Cortex of kidney (tissue), 1 donor: ENCODE measurements around the gene PSMG3.

Experiments
- DNase-seq: peaks from one replicate; lab custom pipeline; 2025; lab: John Stamatoyannopoulos, UW

PSMG3 gene

DNA sequence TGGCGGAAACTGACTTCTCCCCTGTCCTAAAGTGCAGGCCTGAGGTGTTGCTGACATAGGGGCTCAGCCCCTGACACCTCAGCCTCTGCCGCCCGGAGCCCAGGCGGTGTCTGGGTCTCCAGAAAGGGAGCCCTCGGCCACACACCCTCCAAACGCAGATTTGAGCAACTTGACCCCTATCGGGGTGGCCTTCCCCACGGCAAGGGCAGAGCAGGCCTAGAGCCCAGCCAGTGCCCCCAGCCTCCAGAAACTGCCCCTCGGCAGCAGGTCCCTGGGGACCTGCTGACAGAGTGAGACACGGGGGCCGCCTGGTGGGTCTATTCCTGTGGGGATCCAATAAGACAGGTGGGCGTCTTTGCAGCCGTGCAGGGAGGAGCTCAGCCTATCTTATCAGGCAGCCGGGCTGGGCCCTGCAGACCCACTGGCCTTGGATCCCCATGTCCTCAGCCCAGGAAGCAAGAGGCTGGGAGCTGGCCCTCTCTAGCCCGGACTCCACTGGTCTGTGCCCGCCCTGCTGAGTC lies 24.9 kb downstream of the PSMG3 start:
- DNase-seq: no peak

DNA sequence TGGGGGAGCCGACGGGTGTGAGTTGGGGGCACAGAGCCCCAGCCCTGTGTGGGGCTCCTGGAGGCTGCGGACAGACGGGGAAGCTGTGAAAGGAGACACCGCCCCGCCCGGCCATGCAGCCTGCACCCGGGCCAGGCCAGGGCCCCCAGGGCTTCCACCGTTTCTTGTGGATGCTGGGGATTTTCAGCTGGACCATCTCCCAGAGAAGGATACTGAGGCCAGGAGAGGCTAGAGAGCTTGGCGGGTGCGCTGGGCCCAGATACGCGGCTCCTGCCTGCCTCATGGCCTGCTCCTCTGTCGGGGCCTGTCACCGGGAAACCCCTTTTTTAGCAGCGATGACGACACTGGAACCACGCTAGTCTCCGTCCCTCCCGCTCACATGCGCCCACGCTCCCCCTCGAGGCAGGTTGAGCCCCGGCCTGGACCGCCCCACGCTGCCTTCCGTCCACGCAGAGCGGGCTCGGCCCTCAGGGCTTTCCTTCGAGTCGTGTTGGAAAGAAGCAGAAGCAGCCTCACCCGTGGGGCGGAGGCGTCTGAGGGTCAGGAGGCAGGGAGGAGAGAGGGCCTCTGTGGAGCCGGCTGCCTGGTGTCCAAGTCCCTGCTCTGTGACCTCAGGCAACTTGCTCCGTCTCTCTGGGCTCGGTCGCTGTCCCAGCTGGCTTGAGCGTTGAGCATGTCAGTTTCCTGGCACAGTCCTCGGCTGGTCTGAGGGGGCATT lies 25.5 kb downstream of the PSMG3 start:
- no peak for DNase-seq

DNA sequence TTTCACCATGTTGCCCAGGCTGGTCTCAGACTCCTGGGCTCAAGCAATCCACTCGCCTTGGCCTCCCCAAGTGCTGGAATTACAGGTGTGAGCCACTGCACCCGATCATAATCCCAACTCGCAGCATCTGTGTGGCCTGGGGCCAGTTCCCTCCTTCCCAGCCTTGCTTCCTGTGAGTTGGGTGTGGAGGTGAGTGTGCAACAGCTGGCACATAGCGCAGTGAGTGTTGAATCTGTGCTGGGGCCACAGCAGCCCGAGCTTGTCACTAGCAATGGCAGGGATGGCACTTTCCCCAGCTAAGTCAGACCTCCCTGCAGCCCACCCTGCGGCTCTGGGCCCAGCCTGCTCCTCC lies 26.0 kb downstream of the PSMG3 start:
- DNase-seq: no peak

DNA sequence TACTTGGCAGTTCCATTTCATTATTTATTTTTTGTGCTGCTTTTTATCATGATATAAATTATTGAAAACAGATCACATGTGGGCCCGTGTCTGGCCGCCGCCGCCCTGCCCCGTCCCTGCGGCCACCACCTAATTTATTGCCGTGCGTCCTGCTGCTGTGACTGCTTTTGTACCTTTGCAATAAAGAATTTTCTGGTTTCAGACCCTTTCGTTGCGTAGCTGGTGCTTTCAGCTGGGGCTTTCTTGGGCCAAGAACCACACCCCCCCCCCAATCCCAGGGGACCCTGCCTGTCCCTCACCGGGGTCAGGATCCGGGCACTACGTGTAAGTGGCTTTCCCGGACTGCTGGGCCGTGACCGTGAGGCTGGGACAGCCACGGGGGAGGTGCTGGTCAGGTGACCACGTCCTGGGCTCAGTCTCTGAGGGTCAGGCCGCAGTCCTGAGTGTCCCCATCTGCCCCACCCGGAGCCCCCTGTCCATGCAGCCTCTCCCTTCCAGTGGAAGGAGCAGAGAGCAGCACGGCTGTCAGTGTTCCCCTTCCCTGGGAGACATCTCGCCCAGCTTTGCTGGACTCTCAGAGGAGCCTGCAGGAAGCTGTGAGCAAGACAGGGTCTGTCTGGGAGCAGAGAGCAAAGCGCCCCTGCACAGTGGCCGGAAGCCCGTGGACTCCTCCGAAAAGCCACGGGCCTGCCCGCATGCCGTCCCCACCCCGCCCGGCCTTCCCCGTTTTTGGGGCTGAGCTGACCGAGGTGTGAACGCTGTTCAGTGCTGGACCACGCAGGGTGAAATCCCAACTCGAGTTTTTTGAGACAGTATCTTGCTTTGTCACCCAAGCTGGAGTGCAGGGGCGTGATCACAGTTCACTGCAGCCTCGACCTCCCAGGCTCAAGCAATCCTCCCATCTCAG lies 26.7 kb downstream of the PSMG3 start:
- DNase-seq: no peak

DNA sequence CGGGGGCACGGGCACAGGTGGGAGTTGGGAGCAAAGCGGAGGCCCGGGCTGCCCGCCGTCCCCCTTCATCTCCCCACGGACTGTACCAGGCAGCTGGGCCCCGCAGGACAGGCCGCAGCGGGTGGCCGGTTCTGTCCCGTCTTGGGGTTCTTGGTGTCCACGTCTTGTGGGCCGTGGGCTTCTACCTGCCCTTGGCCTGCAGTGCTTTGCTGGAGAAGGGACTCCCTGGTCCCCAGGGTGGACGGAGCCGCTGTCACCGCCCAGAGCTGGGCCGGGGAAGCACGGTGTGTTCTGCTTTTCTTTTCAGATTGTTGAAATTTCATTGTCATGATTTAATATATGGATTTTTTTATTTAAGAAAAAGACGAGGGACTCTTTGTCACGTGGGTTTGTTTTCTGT lies 27.5 kb downstream of the PSMG3 start:
- DNase-seq: no peak

DNA sequence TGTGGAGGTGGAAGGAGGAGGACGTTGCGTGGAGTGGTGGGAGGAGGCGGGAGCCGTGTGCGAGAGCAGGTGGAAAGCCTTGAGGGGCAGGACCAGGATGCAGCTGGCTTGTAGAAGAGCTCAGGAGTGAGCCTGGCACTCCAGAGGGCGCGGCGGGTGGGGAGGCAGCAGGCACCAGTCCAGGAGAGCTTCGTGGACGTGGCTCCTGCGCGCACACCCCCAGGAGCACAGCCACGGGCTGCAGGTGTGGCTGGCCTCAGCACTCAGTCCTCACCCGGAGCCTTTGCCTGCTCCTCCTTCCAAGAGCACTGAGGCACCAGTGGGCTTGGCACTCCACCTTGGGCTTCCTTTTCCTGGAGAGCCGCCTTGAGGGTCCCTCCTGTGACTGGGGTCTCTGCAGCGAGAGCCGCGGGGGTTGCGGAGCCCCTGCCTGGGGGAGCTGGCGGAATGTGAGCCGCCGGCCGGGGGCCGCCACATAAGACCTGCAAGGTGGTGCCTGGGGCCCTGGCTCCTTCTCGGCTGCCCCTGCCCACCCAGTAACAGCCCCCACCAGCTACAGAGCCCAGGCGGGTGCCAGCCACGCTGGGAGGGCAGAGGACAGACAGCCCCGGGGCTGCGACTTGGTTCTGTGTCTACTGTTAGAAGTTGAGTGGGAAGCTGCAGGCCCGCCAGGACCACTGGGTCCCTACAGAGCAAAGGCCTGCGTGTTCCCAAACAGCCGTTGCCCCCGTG lies 28.2 kb downstream of the PSMG3 start:
- DNase-seq: no peak

DNA sequence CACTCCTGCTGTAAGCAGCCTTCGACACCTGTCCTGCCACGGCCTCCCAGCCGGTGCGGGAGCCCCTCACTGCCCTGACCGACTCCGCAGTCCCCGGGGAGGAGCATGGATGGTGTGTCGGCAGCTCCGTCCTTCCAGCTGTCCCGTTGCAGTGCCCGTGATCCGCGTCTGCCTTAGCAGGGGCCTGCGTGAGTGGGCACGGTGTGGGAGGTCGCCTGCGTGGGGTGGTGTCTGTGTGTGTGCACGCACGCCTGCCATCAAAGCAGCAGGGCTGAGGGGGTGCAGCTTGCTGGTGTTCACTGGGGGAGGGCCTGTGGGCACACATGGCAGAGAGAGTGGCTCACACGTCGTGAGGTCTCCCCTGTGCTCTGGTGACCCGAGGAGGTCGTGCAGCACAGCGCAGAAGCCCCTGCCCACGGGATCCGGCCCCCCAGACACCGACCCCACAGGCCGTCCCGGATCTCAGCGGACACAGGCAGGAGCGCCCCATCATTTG lies 29.0 kb downstream of the PSMG3 start:
- DNase-seq: no peak

DNA sequence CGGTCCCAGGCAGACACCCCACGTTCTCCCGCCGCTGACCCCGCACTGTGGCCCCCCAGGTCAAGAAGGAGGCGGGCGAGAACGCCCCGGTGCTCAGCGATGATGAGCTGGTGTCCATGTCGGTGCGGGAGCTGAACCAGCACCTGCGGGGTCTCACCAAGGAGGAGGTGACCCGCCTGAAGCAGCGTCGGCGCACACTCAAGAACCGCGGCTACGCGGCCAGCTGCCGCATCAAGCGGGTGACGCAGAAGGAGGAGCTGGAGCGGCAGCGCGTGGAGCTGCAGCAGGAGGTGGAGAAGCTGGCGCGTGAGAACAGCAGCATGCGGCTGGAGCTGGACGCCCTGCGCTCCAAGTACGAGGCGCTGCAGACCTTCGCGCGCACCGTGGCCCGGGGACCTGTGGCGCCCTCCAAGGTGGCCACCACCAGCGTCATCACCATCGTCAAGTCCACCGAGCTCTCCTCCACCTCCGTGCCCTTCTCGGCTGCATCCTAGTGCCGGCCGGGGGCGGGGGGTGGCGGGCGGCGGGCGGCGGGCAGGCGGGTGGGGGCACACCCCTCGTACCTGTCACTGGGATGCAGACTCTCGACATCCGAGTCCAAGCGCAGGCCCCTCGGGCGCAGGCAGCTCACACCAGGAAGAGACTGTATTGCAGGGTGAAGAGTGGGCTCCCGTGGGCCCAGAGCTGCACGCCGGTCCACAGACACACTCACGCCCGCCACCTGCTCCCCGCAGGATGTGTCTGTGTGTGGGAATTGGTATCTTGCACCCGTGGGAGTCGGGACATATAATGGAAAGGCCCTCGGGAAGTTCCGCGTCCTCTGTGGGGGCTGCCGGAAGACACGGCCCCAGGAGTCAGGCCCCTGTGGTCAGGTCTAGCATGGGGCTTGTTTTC lies 29.7 kb downstream of the PSMG3 start:
- no peak for DNase-seq

DNA sequence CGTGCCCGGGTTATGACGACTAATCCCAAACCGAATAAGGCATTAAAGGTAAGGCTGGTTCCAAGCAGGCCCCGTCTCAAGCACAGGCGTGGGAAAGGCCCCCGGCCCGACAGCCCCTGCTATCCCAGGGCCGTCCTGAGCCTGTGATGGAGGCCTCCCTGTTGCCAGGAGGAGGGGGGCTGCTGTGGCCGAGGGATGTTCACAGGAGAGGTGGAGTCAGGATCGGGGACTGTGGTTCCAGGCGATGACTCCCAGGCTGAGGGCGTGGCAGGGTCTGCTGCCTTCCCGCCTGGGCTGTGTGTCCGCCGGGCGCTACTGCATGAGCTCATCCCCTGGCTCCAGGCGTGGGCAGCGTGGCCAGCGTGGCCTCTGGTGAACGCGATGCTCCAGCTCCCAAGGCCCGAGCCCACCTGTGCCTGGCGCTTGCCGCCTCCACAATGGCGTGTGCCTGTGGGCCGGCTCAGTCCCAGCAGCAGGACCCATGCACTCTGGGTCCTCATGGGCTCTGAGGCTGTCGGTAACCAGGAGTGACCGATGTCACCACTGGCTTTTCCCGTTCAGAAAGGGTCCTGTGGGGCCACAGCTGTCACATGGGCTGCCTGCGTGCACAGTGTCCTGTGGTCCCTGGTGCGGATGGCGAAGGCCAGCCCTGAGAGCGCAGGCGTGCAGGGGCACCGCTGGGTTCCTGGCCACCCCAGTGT lies 30.5 kb downstream of the PSMG3 start:
- DNase-seq: no peak

DNA sequence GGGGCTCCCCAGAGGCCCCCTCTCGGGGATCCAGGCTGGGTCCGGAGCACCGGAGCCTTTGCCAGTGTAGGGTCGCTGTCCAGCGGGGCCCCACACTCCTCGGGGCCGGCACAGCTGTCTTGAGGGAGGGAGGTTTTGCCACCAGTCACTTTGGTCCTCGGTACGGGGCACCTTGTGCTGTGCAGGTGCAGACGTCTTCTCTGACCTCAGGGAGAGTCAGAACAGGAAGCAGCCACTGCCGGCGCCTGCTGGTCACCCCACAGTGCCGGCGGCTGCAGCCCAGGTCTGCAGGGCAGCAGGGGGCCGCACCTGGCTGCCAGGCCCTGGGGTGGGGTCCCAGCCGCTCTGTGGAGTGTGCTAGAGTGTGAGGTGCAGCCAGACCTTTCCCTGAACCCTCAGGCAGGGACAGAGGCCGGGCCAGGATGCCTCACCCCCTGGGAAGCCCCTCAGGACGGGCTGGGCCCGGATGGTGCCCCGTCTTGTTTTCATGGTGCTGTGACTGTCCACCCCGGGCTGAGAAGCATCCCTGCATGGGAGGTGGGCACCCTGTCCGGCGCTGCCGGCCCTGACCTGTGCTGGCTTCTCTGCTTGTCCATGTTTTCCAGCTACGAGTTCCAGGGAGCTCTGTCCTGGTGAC lies 31.2 kb downstream of the PSMG3 start:
- no peak for DNase-seq

DNA sequence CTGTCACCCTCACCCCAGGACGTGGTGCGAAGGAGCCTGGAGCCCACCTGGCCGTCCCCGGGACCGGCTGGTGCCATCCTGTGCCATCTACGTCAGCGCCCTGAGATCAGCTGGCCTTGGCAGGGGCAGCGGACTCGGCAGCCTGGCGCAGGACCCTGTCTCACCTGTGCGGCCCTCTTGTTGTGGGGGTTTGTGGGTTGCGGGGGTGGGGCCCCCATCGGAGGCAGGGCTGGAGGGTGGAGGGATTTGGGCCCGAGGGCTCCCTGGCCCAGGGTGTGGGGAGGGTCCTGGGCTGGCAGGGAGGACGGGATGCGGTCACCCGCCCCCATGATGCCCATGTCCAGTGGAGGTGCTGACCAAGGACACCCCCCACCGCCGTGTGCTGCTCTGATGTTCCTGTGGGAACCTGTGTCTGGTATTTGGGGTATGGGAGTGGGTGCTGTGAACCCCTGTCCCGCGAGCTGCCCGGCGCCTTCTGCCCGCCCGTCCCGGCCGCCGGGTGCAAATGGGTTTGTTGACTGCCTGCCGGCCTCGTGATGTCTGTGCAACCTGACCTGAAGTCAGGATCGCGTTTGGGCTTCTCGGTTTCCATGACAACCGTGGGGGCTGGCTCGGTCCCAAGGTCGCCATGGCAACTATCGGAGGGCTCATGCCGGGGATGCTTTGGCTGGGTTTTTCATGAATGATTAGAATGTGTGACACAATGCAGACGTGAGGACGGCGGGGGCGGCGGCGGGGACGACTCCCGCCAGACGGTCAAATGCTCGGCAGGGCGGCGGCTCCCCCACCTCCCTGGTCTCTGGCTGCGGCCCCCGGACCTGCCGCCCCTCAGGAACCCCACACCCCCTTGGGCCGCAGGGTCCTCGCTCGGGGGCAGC lies 32.1 kb downstream of the PSMG3 start:
- no peak for DNase-seq

DNA sequence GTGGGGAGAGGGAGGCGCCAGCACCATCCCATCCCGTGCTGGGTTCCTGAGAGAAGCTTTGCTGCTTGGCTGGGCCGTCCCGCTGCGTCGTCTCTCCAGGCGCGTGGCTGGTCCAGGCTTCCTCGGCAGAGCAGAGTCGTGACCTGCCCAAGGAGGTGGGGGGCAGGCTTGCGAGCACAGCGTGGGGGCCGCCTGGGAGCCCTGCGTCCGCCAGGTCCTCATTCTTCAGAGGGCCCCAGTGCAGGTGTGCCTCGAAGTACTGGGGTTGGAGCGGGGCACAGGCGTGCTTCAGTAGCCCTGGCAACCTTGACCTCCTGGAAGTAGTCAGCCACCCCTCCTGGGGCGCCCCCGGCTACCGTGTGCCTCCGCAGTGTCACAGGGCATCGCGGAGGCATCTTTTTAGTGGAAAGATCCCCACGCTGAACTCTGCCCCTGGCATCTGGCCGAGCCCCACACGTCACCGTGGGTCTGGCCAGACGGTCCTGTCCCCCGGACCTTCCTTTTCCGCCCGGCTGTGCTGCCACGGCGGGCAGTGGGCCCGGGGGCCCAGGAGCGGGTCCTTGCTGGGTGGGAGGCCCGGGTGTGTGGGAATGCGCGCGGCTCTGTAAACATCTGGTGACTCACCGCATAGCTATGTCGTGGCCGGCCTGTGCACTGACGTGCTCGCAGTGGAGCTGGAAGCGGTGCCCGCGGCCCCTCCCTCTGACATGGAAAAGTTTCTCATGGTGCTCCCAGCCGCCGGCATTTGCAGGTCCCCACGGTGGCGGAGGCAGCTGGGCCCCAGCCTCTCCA lies 32.9 kb downstream of the PSMG3 start:
- DNase-seq: no peak

DNA sequence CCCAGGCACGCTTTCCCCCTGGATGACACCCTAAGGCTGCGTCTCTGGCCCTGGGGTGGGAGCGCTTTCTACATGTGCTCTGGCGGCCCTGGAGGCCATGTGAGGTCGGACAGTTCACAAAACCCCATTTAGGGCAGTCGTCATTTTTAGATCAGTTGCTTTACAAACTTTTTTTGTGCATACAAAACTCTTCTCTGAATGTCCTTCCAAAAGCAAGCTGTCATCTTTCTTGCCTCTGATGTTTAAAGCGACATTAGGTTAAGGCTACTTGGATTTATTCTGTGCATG lies 33.4 kb downstream of the PSMG3 start:
- DNase-seq: no peak

DNA sequence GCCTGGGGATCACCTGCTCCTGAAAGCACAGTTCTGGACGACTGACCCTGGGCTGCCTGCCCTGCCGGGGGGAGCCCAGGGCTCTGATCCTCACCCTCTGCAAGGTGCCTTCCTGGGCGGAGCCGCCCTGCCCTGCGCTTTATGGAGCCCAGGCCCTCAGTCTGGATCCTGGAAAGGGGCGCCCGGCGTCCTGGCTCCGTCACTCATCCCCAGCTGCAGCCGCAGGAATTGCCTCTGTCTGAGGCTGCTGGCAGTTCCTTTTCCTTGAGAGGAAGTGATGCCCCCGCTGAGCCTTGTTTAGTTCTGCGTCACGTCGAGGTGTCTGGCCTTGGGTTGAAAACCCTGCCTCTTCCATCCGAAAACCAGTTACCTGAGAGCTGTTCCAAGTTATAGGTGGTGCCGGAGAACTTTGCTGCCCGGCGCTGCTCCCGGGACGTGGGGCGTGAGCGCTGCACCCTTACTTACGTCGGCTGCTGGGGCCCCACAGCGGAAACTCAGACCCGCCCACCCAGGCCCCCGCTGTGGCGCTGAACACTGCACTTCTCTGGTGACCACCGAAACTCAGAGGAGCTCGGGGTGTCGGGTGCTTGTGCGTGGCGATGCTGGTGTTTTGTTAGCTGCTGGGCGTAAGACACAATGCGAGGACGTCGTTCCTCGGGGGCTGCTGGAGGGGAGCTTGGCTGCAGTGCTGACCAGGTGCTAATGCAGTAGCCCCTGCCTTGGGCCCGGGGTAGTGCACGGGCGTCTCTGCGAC lies 34.0 kb downstream of the PSMG3 start:
- DNase-seq: no peak

DNA sequence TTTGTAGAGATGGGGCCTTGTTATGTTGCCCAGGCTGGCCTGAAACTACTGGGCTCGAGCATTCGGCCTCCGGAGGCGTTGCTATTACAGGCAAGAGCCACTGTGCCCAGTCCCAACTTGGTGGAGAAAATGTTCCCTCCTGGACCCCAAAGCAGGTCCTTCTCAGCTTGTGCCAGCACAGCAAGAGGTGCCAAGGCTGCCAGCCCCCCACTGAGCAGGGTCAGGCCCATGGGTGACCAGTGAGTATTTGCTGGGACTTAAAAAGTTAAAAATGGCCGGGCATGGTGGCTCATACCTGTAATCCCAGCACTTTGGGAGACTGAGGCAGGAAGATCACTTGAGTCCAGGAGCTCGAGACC lies 34.8 kb downstream of the PSMG3 start:
- no peak for DNase-seq

DNA sequence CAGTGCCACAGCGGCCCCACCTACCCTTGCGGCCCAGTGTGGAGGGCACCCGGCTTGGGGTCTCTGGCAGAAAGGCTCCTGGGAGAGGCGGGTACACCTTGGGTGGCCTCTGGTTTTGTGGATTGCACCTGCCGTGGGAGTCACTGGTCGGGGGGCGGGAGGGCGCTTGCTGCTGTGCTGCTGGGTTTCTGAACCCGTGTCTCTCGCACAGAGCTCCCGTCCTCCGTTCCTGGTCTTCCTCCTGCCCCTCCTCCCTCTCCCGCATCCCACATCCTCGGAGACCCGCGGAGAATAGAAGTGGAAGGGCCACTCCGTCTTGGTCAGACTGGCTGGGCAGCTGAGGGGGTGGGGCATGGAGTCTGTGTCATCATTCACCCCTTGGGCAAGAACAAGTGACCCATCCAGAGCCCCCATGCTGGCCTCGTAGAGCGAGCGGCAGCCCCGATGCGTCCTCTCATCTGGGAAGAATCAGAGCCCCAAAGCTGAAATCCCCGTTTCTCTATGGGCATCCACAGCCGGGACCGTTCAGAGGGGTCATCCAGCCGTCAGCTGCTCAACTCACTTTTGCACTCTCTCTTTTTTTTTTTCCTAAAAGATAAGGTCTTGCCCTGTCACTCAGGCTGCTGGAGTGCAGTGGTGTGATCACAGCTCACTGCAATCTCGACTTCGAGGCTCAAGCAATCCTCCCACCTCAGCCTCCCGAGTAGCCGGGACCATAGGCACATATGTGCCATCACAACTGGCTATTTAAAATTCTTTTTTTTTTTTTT lies 35.3 kb downstream of the PSMG3 start:
- DNase-seq: no peak
